HEK293 (cell line): ENCODE measurements around the gene SRD5A1.

ENCODE experiments used
- CTCF ChIA-PET: fragments of 350-600 bp; formaldehyde crosslinking; extraction: SDS; loops from one replicate; lab custom pipeline; 2021; ENCODE audit warnings: antibody characterized with exemption; lab: Yijun Ruan, JAX
- POLR2A ChIA-PET: fragments of 300-600 bp; formaldehyde crosslinking; extraction: SDS; loops from one replicate; lab custom pipeline; 2020; ENCODE audit warnings: antibody characterized with exemption, inconsistent platforms; lab: Yijun Ruan, JAX
- H3K27ac ChIP-seq: fragments of 200-500 bp; sonication (Bioruptor generic); 2 replicates; pipeline ENCODE4 v1.5.1; 2014; ENCODE audit warnings: low read depth, low read length, control low read depth, inconsistent platforms; ENCODE audit errors: extremely low read depth
- H3K36me3 ChIP-seq, 2 experiments: fragments of 200-500 bp in 1 of 2; sonication (Bioruptor generic) in 1 of 2; 1 replicate in 1 of 2; 2 replicates in 1 of 2; pipeline ENCODE4 v1.5.1; 2014 to 2017; ENCODE audit warnings: inconsistent platforms in 2 of 2, low read length in 2 of 2; ENCODE audit not compliant: control insufficient read depth in 2 of 2, insufficient read depth in 1 of 2
- H3K4me1 ChIP-seq: fragments of 200-500 bp; sonication (Bioruptor generic); 2 replicates; pipeline ENCODE4 v1.5.1; 2014; ENCODE audit warnings: mild to moderate bottlenecking, low read length, inconsistent platforms; ENCODE audit not compliant: control insufficient read depth, insufficient read depth
- H3K4me3 ChIP-seq: 2 replicates; pipeline ENCODE4 v1.5.1; 2011; ENCODE audit warnings: low read depth, mild to moderate bottlenecking, control low read depth, low read length, moderate library complexity
- H3K9me3 ChIP-seq: fragments of 200-500 bp; sonication (Bioruptor generic); 2 replicates; pipeline ENCODE4 v1.5.1; 2014; ENCODE audit warnings: low read depth, low read length, inconsistent platforms; ENCODE audit not compliant: control insufficient read depth, insufficient read depth
- BCL11A ChIP-seq: fragments of 450-650 bp; formaldehyde crosslinking; IDR thresholded peaks from 2 replicates; pipeline ENCODE4 v1.5.1; 2016; ENCODE audit warnings: low read depth, missing biosample characterization, missing genetic modification characterization
- EGR2 ChIP-seq: fragments of 450-650 bp; formaldehyde crosslinking; IDR thresholded peaks from 2 replicates; pipeline ENCODE4 v1.5.1; 2016; ENCODE audit warnings: low read depth, missing biosample characterization, missing genetic modification characterization
- SETDB1 ChIP-seq: IDR thresholded peaks from one replicate; pipeline ENCODE4 v1.6.1; 2017; ENCODE audit warnings: mild to moderate bottlenecking, low read length, moderate library complexity, mixed read lengths; ENCODE audit not compliant: insufficient read length
- SP3 ChIP-seq: fragments of 450-650 bp; formaldehyde crosslinking; IDR thresholded peaks from 2 replicates; pipeline ENCODE4 v1.5.1; 2016; ENCODE audit warnings: missing biosample characterization, missing genetic modification characterization
- YY2 ChIP-seq: fragments of 450-650 bp; formaldehyde crosslinking; IDR thresholded peaks from 2 replicates; pipeline ENCODE4 v1.5.1; 2016; ENCODE audit warnings: missing biosample characterization, missing genetic modification characterization
- ZNF10 ChIP-seq: fragments of 450-650 bp; formaldehyde crosslinking; IDR thresholded peaks from 2 replicates; pipeline ENCODE4 v1.5.1; 2017; ENCODE audit warnings: missing biosample characterization, missing genetic modification characterization
- ZNF48 ChIP-seq: fragments of 450-650 bp; formaldehyde crosslinking; IDR thresholded peaks from 2 replicates; pipeline ENCODE4 v1.5.1; 2016; ENCODE audit warnings: missing biosample characterization, missing genetic modification characterization
- ZNF501 ChIP-seq: fragments of 450-650 bp; formaldehyde crosslinking; IDR thresholded peaks from 2 replicates; pipeline ENCODE4 v1.5.1; 2016; ENCODE audit warnings: missing biosample characterization, missing genetic modification characterization
- ZNF510 ChIP-seq: fragments of 450-650 bp; formaldehyde crosslinking; IDR thresholded peaks from 2 replicates; pipeline ENCODE4 v1.5.1; 2018; ENCODE audit warnings: mild to moderate bottlenecking, missing genetic modification characterization, missing biosample characterization; ENCODE audit not compliant: insufficient replicate concordance
- ZNF521 ChIP-seq: fragments of 450-650 bp; formaldehyde crosslinking; IDR thresholded peaks from 2 replicates; pipeline ENCODE4 v1.5.1; 2017; ENCODE audit warnings: missing biosample characterization, mild to moderate bottlenecking, missing genetic modification characterization
- ZNF768 ChIP-seq: fragments of 450-650 bp; formaldehyde crosslinking; IDR thresholded peaks from 2 replicates; pipeline ENCODE4 v1.5.1; 2018; ENCODE audit warnings: missing biosample characterization, mild to moderate bottlenecking, missing genetic modification characterization
- ZNF776 ChIP-seq: fragments of 450-650 bp; formaldehyde crosslinking; IDR thresholded peaks from 2 replicates; pipeline ENCODE4 v1.5.0; 2017; ENCODE audit warnings: missing biosample characterization, missing genetic modification characterization, borderline replicate concordance
- ZNF843 ChIP-seq: fragments of 450-650 bp; formaldehyde crosslinking; IDR thresholded peaks from 2 replicates; pipeline ENCODE4 v1.5.1; 2016; ENCODE audit warnings: missing biosample characterization, missing genetic modification characterization
- ZSCAN23 ChIP-seq: fragments of 450-650 bp; formaldehyde crosslinking; IDR thresholded peaks from 2 replicates; pipeline ENCODE4 v1.5.1; 2016; ENCODE audit warnings: missing biosample characterization, missing genetic modification characterization
- ZSCAN30 ChIP-seq: fragments of 450-650 bp; IDR thresholded peaks from 2 replicates; pipeline ENCODE4 v1.5.1; 2018; ENCODE audit warnings: missing biosample characterization, mild to moderate bottlenecking, missing genetic modification characterization, moderate library complexity
- TF ChIP-seq, protein P1 (sequence below): fragments of 450-650 bp; formaldehyde crosslinking; optimal IDR thresholded peaks from 2 replicates; pipeline ENCODE3; 2016; ENCODE audit warnings: missing biosample characterization, mild to moderate bottlenecking, missing genetic modification characterization
- TF ChIP-seq, protein P2 (sequence below): IDR thresholded peaks from 2 replicates; pipeline ENCODE4 v1.6.1; 2011; ENCODE audit warnings: mild to moderate bottlenecking, low read depth, low read length, borderline replicate concordance
- TF ChIP-seq, protein P3 (sequence below): fragments of 450-650 bp; IDR thresholded peaks from 2 replicates; pipeline ENCODE4 v1.5.1; 2018; ENCODE audit warnings: missing biosample characterization, mild to moderate bottlenecking, missing genetic modification characterization

Gene SRD5A1

DNA sequence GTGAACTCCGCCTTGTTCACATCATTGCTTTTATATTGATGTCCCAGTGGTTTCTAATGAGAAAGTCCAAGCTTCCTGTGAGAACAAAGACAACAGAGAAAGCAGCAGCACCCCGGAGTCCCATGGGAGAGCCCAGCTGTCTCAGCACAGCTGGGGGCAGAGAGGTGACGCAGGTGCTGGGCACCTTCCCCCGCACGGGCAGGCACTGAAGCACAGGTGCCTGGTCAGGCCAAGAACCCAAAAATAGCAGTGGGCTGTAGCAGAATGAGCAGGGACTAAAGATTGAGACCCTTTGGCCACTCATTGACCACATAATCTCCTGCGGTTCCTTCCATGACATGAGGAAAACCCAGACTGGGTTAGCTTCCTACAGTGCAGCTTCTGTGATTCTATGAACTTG lies 18.8 kb downstream of the SRD5A1 start:
- CTCF ChIA-PET, result no interaction called here
- TF ChIP-seq ZSCAN30 (tag by site-specific recombination) (no peak), ZNF510 (tag by site-specific recombination) (no peak), ZNF10 (tag by site-specific recombination) (no peak), BCL11A (no peak)
- Histone ChIP-seq H3K4me3 (no peak overlapping the region), H3K4me1 (no peaks in the 10 kb centered on the region), H3K27ac (no peak overlapping the region), H3K9me3 (no peaks in the 10 kb centered on the region), H3K36me3 (peaks cover 9 to 25% of the 10 kb centered on the region in 2 experiments; a peak in 2 of 3 replicates)
- POLR2A ChIA-PET, result no interaction called here

DNA sequence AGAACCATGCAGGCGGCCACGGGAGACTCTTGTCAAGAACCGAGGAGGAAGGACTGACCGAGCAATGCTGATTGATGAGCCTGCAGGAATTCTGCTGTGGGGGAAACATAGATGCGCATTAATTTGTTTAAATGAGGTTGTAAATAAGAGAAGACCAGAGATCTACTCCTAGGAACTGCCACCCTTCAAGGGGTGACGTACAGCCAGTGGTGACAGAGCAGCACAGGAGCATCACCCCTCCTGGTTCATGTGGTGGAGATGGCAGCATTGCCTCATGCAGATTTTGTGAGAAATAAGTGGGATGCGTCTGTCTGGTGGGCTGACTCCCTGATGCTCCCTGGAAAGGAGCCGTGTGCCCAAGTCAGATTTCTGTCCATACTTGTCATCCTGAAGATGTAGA lies 22.2 kb downstream of the SRD5A1 start:
- ChIA-PET POLR2A (no interaction called here), CTCF (no interaction called here)
- H3K27ac ChIP-seq, result no peak overlapping the region
- H3K36me3 ChIP-seq, result peaks cover 12 to 34% of the 10 kb centered on the region in 2 experiments; a peak in 2 of 3 replicates
- no peaks in the 10 kb centered on the region for H3K4me1 ChIP-seq
- H3K4me3 ChIP-seq, result no peak overlapping the region
- no peak for TF ChIP-seq ZNF843 (tag by site-specific recombination)
- TF ChIP-seq ZNF776 (tag by site-specific recombination), result no peak
- TF ChIP-seq ZNF521 (tag by site-specific recombination), result no peak
- TF ChIP-seq ZNF48 (tag by site-specific recombination), result no peak
- TF ChIP-seq SETDB1, result no peak
- TF ChIP-seq ZNF501, result no peak
- no peaks in the 10 kb centered on the region for H3K9me3 ChIP-seq

DNA sequence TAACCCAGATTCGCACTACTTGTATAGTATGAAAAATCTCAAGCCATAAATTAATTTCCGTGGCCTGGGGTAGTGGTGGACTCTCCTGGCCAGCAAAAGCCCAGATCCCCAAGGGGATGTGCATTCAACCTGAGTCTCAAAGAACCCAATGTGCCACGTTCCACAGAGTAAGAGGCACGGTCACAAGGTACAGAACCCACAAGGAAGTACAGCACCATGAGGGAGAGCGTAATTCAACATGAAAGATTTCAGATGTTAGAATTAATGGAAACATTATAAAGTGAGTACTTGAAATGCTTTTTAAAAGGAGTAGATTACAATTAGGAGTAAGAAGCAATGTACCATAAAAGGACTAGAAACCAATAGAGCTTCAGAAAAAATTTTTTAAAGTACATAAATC lies 23.4 kb downstream of the SRD5A1 start:
- Histone ChIP-seq H3K4me1 (no peaks in the 10 kb centered on the region), H3K4me3 (no peak overlapping the region), H3K9me3 (no peaks in the 10 kb centered on the region), H3K27ac (no peak overlapping the region), H3K36me3 (peaks cover 16 to 34% of the 10 kb centered on the region in 2 experiments; a peak in 2 of 3 replicates)
- POLR2A ChIA-PET, result no interaction called here
- TF ChIP-seq ZSCAN30 (tag by site-specific recombination) (no peak), SP3 (tag by site-specific recombination) (no peak), EGR2 (no peak), YY2 (tag by site-specific recombination) (no peak), ZNF768 (no peak)
- TF ChIP-seq, protein P1, sequence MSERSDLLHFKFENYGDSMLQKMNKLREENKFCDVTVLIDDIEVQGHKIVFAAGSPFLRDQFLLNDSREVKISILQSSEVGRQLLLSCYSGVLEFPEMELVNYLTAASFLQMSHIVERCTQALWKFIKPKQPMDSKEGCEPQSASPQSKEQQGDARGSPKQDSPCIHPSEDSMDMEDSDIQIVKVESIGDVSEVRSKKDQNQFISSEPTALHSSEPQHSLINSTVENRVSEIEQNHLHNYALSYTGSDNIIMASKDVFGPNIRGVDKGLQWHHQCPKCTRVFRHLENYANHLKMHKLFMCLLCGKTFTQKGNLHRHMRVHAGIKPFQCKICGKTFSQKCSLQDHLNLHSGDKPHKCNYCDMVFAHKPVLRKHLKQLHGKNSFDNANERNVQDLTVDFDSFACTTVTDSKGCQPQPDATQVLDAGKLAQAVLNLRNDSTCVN (tag by site-specific recombination), result no peak
- TF ChIP-seq, protein P2, sequence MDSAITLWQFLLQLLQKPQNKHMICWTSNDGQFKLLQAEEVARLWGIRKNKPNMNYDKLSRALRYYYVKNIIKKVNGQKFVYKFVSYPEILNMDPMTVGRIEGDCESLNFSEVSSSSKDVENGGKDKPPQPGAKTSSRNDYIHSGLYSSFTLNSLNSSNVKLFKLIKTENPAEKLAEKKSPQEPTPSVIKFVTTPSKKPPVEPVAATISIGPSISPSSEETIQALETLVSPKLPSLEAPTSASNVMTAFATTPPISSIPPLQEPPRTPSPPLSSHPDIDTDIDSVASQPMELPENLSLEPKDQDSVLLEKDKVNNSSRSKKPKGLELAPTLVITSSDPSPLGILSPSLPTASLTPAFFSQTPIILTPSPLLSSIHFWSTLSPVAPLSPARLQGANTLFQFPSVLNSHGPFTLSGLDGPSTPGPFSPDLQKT, result no peak
- CTCF ChIA-PET, result interaction anchor here (0.6 kb wide), 1 partner anchor 1233 kb away, joined by 3 read pairs; no protein-coding TSS in a partner anchor

DNA sequence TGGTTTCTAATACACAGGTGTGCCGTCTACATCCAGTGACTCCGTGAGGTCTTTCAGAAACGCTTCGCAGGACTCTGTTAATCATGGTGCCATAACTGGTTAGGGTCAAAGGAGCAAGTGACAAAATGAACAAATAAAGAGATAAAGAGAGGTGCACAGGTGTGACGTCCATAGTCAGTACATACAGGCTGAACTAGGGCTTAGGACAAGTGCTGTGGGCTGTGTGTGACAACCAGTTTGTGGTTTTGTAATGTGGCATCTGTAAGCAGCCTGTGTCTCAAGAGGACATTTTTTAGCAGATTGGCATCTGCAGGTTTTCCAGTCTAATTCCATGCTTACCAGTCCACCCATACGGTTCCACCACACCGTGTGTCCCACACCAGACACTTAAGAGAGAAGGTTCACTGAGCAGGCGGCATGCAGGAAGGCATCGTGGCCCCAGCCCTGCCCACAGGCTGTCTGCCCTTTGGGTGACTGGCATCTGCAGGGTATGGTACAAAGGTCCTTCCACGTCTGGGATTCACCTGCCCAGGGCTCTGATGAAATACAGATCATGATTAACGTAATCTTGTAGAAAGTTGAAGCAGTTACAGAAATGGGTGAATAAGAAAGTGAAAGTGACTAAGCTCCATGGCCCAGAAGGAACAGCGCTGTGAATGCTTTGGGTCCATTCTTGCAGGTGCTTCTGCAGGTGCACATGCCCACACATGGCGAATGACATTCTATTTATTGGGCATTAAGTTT lies 26.9 kb downstream of the SRD5A1 start:
- POLR2A ChIA-PET, result no interaction called here
- CTCF ChIA-PET, result no interaction called here
- Histone ChIP-seq H3K4me3 (no peak overlapping the region), H3K9me3 (no peaks in the 10 kb centered on the region), H3K4me1 (no peaks in the 10 kb centered on the region)
- TF ChIP-seq ZSCAN23 (tag by site-specific recombination), result no peak
- TF ChIP-seq, protein P3, sequence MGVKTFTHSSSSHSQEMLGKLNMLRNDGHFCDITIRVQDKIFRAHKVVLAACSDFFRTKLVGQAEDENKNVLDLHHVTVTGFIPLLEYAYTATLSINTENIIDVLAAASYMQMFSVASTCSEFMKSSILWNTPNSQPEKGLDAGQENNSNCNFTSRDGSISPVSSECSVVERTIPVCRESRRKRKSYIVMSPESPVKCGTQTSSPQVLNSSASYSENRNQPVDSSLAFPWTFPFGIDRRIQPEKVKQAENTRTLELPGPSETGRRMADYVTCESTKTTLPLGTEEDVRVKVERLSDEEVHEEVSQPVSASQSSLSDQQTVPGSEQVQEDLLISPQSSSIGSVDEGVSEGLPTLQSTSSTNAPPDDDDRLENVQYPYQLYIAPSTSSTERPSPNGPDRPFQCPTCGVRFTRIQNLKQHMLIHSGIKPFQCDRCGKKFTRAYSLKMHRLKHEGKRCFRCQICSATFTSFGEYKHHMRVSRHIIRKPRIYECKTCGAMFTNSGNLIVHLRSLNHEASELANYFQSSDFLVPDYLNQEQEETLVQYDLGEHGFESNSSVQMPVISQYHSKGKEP, result no peak
- TF ChIP-seq, all 188 proteins: peak for 0
- Histone ChIP-seq H3K27ac (no peak overlapping the region), H3K36me3 (peaks cover 8 to 27% of the 10 kb centered on the region in 2 experiments; a peak in 2 of 3 replicates)
